COLO668 (cell line): ENCODE data around the gene EMILIN1.

Experiments
- DNase-seq: peaks from one replicate; lab custom pipeline; 2025; ENCODE audit not compliant: unreplicated experiment; lab: John Stamatoyannopoulos, UW

The EMILIN1 gene

GRCh38 chr2:27078267-27079194, at the start of gene EMILIN1:
TSS of gene EMILIN1 (plus strand) at chr2:27078615. CDS start at chr2:27079066, 451 bp downstream.
- DNase-seq, result no peak

GRCh38 chr2:27029051-27029450, 49.4 kb upstream of the EMILIN1 start:
- no peak for DNase-seq

GRCh38 chr2:27032495-27033252, 45.7 kb upstream of the EMILIN1 start, which contains the start of gene TMEM214:
TSS of gene TMEM214 (plus strand) at chr2:27032965. CDS start at chr2:27033016, 51 bp downstream.
- DNase-seq, result peak; percentile 91

GRCh38 chr2:27033253-27033852, 45.1 kb upstream of the EMILIN1 start:
- DNase-seq, result no peak

- no peak for DNase-seq
These were observed 40.4 kb upstream of the EMILIN1 start for GRCh38 chr2:27038012-27038411.

- no peak for DNase-seq
These were observed 39.6 kb upstream of the EMILIN1 start for GRCh38 chr2:27038631-27039339.

- no peak for DNase-seq
These were observed 39.0 kb upstream of the EMILIN1 start for GRCh38 chr2:27039426-27039825.

GRCh38 chr2:27039871-27040270, 38.5 kb upstream of the EMILIN1 start:
- DNase-seq, result no peak

GRCh38 chr2:27040282-27040681, 38.1 kb upstream of the EMILIN1 start:
- no peak for DNase-seq

- no peak for DNase-seq
These were observed 36.7 kb upstream of the EMILIN1 start for GRCh38 chr2:27041752-27042151.

GRCh38 chr2:27042159-27042661, 36.2 kb upstream of the EMILIN1 start:
- DNase-seq, result no peak

GRCh38 chr2:27042985-27043634, 35.3 kb upstream of the EMILIN1 start:
- DNase-seq, result no peak

GRCh38 chr2:27049422-27050280, 28.8 kb upstream of the EMILIN1 start:
- peak; percentile 74 for DNase-seq

GRCh38 chr2:27050281-27050995, 28.0 kb upstream of the EMILIN1 start:
- peak; percentile 84 for DNase-seq

- peak; percentile 92 for DNase-seq
These were observed 27.2 kb upstream of the EMILIN1 start, which contains the start of gene AGBL5 for GRCh38 chr2:27050996-27051901. TSS of gene AGBL5 (plus strand) at chr2:27051668. CDS start at chr2:27052959, 1,291 bp downstream.

- peak; percentile 40 for DNase-seq
These were observed 26.3 kb upstream of the EMILIN1 start for GRCh38 chr2:27051902-27052645.

- no peak for DNase-seq
These were observed 25.1 kb upstream of the EMILIN1 start for GRCh38 chr2:27053321-27053720.
